Stimulated activated CD4-positive, alpha-beta T cell treated with anti-CD3 and anti-CD28 coated beads, Interleukin-12 subunit alpha, Interleukin-12 subunit beta, amount 100 ng/mL, for 24 hours (primary cell): ENCODE data around the gene VWA5B2.
"Not testable (repeated sequence)": the region's sequence is repeated elsewhere in the genome, so short reads cannot be mapped to it uniquely, and the experiment has no call there.

ENCODE experiments used
- DNase-seq, 2 experiments: peaks; one replicate each; pipeline ENCODE4 v3.0.0-alpha.2; 2020; ENCODE audit warnings: low read depth in 2 of 2

The VWA5B2 gene

DNA sequence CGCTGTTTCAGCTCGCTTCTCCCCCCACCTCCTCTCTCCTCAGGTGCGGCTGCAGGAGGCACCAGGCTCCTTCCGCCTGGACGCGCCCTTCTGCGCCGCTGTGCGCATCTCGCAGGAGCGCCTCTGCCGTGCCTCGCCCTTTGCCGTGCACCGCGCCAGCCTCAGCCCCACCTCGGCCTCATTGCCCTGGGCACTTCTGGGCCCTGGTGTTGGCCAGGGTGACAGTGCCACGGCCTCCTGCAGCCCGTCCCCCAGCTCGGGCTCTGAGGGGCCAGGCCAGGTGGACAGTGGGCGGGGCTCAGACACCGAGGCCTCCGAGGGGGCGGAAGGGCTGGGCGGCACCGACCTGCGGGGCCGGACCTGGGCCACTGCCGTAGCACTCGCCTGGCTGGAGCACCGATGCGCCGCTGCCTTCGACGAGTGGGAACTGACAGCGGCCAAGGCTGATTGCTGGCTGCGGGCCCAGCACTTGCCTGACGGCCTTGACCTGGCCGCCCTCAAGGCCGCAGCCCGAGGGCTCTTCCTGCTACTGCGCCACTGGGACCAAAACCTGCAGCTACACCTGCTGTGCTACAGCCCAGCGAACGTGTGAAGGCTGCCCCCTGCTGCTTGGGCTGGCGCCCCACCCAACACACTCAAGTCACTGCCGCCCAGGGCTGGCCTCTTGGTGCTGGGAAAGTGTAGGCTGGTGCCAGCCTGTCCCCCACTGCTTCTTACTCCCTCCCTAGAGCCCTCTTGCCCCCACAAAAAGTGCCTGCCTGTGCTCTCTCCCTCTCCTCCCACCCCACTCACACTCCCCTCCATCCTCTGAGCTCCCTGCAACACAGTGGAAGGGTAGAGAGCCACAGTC, 12.3 kb downstream of the VWA5B2 start:
- no peak for DNase-seq

DNA sequence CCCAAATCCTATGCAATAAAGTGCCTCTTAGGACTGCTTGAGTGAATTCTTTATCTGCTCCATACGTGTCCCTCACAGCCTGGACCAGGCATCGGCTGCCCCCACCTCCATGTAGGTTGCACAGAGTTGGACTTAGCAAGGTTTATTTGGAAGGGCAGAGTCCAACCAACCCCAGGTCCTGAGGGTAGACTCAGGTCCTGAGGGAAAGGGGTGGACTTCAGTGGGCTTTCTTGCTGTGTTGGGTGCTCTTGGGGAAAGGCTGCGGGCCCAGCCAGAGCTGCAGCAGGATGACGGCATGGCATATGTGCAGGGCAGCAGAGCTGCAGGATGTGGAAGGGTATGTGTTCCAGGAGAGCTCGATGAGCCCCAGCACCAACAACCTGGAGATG, 12.9 kb downstream of the VWA5B2 start:
- no peak for DNase-seq

DNA sequence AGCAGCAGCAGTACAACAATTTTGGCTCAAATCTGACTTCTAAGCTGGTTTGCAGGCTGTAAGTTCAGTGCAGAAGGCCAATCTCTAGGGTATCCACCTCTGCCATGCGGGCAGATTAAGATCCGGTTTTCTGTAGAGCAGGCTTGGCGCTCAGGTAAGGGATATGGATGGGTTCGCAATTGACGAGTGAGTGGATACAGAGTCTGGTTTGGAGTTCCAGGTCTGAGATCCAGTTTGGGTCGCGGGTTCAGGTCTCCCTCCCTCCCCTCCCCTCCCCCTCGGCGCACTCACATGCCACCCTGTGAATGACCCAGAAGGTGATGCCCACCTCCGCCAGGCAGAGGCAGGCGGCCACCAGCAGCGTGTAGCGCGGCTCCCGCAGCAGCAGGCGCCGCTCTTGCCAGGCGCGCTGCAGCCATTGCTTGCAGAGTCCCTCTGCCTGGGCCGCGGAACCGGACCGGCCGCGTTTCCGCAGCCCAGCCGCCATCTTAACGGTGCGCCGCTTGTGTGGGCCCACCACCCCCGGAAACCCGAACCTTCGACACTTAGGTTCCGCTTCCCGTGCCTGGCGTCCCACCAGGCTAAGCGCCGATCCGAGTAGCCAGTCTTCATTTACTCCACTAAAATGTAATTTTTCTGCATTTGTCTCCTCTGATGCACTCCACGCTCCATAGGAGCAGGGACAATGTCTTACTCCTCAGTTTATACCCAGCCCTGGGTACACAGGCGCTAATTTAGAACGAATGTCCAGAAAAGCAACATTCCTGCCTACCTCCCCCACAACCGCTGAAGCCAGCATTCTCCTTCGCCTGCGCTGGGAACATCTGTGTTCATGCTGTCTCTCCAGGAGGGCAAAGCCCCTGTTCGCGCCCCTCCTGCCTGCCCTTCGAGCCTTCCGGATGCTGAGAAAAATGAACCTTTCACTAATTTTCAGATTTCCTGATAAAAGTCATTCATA, 19.3 kb downstream of the VWA5B2 start, which contains the start of gene ALG3:
Gene ALG3, minus strand, starts transcription at position 509 of the 958 bp plus-strand sequence. Its CDS starts 22 bp downstream, at position 487.
- DNase-seq: peak; percentile 75 to 86

DNA sequence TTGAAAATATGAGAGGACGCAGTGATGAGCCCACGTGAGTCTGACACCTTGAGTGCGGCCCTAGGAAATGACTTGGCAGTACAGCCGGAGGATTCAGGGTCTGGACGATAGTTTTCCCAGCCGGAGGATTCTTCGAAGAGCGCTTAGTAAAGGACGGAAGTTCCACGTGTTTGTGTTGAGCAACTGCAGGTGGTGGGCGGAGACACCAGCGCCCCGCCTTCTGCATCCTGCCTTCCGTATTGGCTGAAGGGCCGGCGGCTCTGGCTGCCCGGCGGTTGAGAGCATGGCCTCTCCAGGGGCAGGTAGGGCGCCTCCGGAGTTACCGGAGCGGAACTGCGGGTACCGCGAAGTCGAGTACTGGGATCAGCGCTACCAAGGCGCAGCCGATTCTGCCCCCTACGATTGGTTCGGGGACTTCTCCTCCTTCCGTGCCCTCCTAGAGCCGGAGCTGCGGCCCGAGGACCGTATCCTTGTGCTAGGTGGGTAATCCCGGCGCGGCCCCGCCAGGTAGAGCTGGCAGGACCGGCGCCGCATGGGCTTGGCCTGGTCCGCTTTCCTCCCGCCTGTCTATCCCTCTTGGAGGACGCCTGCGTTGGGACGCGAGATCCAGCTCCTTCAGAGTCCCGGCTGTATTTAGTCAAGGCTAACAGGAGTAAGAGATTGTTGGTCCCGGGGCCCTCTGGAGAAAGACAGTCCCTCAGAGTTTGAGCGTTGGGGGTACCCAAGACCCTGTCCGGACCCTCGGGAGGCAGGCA, 20.2 kb downstream of the VWA5B2 start, which contains the start of gene EEF1AKMT4:
Gene EEF1AKMT4, plus strand, starts transcription at position 261 of the 755 bp plus-strand sequence. Its CDS starts 23 bp downstream, at position 284.
- DNase-seq: peak; percentile 91 to 94

DNA sequence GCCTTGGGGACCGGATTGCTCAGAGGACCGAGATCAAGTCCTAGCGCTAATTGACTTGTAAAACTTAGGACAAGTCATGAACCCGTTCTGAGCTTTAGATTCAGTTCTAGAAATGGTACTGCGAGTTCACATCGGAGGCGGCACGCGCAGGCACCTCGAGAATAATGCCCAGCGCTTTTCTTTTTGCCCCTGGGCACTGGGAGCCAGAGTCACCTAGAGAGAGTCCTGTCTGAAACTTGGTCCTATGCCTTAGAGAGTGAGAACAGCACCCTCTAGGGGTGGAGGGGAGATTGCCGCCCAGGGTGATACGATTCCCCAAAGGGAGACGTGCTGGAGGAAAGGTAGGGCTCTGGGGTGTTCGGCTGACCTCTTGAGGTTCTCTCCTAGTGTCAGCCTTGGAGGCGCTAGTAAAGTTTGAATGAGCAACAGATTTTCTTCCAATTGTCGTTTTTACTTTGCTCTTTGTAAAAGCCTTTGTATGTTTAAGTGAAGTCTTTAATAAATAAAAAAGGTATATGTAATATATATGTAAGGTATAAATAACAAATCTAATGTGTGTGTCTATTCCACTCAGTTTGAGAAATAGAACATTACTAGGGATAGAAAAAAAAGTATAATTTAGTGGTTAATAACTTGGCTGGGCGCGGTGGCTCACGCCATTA, 20.9 kb downstream of the VWA5B2 start:
- DNase-seq: peak; percentile 76 to 94

DNA sequence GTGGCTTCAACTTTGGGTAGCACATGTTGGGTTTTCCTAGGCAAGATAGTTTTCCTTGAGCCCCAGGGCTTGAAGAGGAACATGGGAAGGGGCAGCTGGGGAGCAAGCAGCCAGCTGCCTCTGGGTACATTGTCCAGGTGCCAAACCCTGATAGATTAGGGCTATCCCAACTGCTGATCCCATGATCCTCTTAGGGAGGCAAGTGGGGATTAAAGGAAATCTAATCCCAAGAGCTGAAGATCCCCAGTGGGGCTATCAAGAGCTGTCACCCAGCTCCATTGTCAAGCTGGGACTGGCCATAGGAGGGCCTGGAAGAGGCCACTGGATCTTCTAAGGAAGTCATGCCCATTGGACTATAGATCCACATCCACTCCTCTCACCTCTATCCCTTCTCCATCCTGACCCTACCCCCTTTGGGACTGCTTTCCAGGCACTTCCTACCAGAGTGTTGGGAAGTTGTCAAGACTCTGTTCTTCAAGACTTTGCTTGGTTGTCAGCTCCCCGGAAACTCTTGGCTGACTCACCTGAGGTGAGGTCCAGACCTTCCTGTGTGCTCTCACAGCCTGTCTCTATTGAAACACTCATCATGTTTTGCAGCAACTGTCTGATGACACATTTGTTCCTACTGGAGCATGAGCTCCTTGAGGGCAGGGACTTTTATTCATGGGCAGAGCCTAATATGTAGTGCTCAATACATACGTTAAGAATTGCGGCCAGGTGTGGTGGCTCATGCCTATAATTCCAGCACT, 26.1 kb downstream of the VWA5B2 start:
- DNase-seq: no peak

DNA sequence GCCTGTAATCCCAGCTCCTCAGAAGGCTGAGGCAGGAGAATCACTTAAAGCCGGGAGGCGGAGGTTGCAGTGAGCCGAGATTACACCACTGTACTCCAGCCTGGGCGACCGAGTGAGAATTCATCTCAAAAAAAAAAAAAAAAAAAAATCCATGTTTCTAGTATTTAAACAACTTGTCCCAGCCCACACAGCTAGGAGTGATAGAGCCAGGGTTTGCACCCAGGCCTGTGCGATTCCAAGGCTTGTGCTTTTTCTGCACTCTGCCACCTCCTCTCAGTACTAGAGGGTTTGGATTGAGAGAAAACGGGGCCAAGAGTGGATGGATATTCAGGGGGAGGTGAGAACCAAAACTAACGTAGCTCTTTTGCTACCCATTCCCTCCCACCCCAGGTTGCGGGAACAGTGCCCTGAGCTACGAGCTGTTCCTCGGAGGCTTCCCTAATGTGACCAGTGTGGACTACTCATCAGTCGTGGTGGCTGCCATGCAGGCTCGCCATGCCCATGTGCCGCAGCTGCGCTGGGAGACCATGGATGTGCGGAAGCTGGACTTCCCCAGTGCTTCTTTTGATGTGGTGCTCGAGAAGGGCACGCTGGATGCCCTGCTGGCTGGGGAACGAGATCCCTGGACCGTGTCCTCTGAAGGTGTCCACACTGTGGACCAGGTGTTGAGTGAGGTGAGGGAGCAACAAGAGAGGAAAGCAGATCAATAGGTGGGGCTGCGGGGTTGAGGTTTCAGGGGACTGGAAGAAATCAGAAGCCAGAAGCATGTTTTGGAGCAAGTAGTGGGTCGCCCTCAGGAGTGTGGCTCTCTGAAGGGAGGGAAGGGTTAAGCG, 27.9 kb downstream of the VWA5B2 start:
- DNase-seq: no peak

DNA sequence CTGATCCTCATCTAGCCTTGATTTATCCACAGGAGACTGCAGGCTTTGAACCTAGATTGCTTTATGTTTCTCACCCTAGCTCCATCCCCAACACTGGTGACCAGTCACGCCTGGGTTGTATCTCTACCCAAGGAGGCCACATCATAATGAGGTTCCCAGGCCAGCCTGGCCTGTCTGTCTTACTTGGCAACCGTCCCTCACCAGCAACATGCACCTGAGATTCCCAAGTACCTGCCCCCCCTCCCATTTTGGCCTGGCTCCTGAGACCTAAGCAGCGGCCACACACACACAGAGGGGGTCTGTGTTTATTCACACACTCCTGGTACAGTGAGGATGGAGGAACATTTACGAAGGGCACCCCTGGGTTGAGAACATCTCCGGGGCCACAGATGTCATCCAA, 29.5 kb downstream of the VWA5B2 start:
- DNase-seq: no peak

DNA sequence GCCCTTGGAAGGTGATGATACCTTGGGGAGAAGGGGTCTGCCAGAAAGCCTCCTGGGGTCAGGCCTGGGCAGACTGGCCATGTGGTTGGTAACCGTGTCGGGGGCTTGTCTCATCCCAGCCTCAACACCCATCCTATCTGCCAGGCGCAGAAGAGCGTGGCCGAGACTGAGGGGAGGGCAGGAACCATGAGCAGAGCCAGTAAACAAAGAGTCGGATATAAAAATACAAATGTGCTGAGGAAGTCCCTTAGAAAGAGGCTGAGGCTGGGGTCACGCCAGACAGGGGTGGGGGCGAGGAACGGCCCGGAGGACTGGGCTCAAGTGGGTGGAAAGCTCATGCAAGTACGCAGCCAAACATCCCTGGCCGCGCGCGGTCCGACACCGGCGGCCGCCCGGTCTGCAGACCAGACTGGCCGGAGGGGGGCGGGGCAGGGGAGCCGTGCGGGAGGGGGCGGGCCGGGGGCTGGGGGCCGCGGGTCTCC, 30.1 kb downstream of the VWA5B2 start:
- DNase-seq: no peak

DNA sequence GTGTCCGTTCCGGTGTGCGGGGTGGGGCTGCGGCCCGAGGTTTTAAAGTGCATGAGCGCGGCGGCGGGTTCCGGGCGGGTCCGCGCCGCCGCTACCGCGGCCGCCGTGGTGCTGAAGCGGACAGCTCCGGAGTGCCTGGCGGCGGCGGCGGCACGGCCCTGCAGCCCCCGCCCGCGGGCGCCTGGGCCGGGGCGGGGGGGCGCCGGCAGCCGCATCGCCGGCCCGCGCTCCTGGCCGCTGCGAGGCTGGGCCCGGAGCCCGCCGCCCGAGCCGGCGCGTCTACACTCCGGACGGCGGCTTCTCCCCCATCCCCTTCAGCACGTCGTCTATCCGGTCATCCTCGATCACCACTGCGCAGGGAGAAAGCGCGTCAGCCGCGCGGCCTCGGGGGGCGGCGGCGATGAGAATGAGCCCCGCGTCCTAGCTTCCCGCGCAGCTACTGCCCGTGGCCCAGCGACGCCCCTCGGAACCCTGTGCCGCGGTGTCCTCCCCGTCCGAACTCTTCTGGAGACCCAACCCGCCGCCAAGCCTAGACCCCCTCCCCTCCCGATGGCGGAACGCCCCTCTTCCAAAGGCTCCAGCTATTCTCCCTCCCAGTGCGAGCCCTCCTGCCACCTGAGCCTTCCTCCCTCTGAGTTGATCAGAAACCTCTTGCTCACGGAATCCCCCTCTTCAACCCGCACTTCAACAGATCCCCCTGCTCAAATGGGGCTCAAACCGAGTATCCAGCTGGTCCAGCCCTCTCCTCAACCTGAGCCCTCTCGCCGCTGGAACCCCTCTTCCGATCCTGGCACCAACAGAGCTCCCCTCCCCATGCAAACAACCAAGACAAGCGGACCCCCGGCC, 30.7 kb downstream of the VWA5B2 start:
- no peak for DNase-seq

DNA sequence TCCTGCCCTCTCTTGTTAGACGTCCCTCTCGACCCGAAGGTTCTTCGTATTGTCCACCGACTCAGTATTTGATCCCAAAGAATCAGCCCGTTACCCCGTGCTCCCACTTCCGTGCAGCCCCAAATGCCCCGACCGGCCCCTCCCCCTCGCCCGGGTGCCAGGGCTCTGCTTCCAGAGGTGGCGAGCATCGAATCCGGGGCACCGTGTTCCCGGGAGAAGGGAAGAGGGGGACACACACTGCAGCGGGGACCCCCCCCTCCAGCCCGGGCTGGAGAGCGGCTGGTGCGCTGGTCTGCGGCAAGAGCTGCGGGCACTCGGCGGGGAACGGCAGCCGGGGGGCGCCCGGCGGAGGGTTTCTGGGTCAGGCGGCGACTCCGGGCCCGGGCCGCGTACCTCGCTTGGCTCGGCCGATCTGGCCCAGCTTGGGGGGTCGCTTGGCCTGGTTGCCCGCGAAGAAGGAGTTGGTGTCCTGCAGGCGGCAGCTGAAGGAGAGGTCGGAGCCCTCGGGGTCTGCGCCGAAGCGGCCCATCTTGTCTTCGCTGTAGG, 31.4 kb downstream of the VWA5B2 start:
- no peak for DNase-seq

DNA sequence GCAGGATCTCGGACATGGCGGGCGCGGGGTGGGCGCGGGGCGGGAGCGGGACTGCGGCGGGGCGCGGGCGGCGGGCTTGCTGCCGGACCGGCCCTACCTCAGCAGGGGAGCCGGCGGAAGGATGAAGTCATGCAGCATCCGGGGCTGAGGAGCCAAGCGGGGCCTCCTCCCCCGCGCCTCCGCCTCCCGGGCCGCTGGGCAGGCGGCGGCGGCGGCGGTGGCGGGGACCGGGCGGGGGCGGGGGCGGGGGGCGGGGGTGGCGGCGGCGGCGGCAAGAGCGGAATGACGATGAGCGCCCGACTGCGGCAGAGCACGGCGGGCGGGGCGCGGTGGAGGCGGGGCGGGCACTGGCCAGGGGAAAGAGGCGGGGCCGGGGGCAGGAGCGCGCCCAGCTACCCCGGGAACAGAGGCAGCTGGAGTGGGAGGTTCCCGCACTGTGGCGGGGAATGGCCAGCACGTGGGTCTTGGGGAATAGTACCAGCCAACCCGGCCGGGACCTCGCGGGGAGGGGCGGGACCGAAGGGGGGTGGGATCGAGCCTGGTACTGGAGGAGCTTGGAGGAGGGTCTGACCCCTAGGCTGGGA, 32.0 kb downstream of the VWA5B2 start, which contains the start of gene CAMK2N2:
Gene CAMK2N2, minus strand, starts transcription at position 284 of the 584 bp plus-strand sequence. Its CDS starts 268 bp downstream, at position 16.
- DNase-seq: peak in 1 of 2 experiments; percentile 56

DNA sequence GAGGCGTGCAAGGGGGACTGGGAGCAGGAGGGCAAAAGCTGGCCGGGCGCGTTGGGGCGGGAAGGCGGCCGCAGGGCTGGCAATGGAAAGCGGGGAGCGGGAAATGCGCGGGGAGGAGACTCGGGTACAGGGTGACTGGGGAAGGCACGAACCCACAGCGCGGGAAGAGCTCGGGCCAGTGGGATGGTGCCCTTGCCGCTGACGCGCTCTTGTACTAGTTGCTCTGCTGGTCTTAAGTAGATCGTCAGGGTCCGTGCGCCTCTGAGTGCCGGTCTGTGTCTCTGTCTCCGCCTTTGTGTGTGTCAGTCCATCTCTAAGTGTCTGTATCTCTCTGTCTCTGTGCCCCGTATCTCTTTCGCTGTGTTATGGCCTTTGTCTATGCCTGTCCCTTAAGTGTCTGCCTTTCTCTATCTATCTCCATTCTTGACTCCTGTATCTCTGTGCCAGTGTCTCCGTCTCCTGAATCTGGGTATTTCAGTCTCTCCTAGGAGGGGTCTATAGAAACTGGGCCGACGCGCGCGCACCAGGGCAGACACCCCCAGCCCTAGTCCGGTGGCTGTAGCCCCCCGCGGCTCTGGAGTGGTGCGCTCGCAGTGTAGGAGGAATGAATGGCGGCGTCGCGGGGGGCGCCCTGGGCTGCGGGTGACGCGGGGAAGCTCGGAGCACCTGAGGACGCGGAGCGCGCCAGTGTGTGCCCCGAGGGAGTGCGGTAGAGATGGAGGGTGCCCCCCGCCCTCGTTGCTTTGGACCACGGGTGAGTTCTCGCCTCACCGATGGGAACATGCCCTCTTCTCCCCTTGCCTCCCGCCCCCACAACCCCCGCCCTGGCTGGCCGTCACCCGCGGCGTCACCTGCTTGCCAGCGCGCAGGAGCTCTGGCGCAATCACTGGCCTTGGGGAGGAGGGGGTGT, 32.7 kb downstream of the VWA5B2 start:
- DNase-seq: no peak

DNA sequence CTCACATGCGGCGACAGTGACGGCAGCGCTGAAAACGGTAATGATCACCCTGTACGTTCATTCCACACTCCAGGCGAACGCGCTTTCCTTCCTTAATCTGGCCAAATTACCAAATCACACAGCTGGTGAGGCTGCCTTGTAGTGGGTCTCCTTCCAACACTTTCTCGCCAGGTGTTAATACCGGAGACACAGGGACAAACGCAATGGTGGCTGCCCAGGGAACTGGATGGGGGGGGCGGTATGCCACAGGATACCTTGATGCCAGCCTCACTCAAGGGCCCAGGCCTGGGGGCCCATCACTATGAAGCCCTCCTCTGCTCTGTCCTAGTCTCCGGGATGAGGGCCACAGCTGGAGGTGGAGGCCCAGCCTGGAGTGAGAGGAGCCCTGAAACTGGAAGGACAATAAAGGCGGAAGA, 33.4 kb downstream of the VWA5B2 start:
- no peak for DNase-seq

DNA sequence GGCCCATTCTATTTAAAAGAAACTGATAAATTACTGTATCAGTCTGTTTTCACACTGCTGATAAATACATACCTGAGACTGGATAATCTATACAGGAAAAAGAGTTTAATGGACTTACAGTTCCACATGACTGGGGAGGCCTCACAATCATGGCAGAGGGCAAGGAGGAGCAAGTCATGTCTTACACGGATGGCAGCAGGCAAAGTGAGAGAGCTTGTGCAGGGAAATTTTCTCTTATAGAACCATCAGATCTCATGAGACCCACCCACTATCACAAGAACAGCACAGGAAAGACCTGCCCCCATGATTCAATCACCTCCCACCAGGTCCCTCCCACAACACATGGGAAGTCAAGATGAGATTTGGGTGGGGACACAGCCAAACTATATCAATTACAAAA, 37.9 kb downstream of the VWA5B2 start:
- DNase-seq: not testable (repeated sequence)

DNA sequence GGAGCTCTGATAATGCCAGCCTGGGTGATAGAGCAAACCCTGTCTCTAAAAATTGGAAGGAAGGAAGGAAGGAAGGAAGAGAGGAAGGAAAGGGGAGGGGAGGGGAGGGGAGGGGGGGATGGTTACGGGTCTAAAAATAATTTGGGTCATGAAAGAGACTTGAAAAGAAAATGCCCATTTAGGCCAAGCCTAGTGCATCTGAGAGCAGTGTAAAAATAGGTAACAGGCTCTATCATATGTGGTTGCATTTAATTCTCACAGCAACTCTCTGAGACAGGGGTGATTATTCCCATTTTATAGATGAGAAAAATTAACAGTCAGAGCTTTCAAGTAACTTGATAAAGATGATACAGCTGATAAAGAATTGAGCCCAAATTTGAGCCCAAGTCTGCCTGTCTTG, 42.9 kb downstream of the VWA5B2 start:
- no peak for DNase-seq

DNA sequence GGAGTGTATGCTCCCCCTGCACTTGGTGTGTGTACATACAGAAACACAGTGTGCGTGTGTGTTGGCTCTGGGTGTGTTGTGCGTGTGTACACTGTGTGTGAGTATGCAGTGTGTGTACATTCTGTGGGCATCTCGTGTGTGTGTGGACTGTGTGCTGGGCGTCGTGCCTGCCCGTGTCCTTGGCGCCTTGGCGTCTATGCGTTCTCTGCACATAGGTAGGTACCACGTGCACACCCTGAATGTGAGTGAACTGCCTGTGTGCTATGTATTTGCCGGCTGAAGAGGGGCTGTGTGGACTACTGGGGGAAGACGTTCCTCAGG, 46.0 kb downstream of the VWA5B2 start:
- no peak for DNase-seq
